H1 (cell line): ENCODE data around the gene EFHD1. TPM values are rescaled to one million over a fixed set of nuclear protein-coding genes. Genes with fewer than 3 reads are reported as not detected.

Experiments used
- CTCF ChIA-PET: fragments of 300-600 bp; sonication (Branson Sonifier 250); formaldehyde crosslinking; loops from one replicate; lab custom pipeline; 2021; ENCODE audit not compliant: partially characterized antibody; lab: Charles Lee
- POLR2A ChIA-PET: fragments of 300-600 bp; sonication (Branson Sonifier 250); formaldehyde crosslinking; loops from one replicate; lab custom pipeline; 2021; ENCODE audit warnings: inconsistent platforms; ENCODE audit not compliant: partially characterized antibody; lab: Charles Lee
- DNase-seq, 2 experiments: peaks; one replicate each; pipeline versions ENCODE4 v3.0.0 to v3.0.0-alpha.2; 2010 to 2022; ENCODE audit warnings: low spot score in 2 of 2, low read depth in 1 of 2, mixed read lengths in 1 of 2
- FAIRE-seq: peaks from 2 replicates; lab custom pipeline; 2011; peaks lifted over from hg19 to GRCh38; lab: Jason Lieb, UNC
- H2AFZ ChIP-seq: 2 replicates; pipeline ENCODE4 v1.8.1; 2012; ENCODE audit warnings: low read length, inconsistent platforms
- H2AK5ac ChIP-seq: 2 replicates; pipeline ENCODE4 v1.6.1; 2013; ENCODE audit warnings: low read depth, low read length
- H2BK120ac ChIP-seq: replicated peaks from 2 replicates; pipeline ENCODE3; 2013; ENCODE audit warnings: low read depth, low read length, inconsistent platforms
- H2BK12ac ChIP-seq: 2 replicates; pipeline ENCODE4 v1.6.1; 2013; ENCODE audit warnings: low read depth, low read length
- H2BK15ac ChIP-seq: 2 replicates; pipeline ENCODE4 v1.6.1; 2013; ENCODE audit warnings: low read length
- H2BK20ac ChIP-seq: 2 replicates; pipeline ENCODE4 v1.6.1; 2013; ENCODE audit warnings: low read length
- H2BK5ac ChIP-seq: 2 replicates; pipeline ENCODE4 v1.6.1; 2013; ENCODE audit warnings: low read depth, low read length
- H3K14ac ChIP-seq: 2 replicates; pipeline ENCODE4 v1.6.1; 2013; ENCODE audit warnings: inconsistent platforms; ENCODE audit not compliant: insufficient read length
- H3K18ac ChIP-seq: 2 replicates; pipeline ENCODE4 v1.6.1; 2013; ENCODE audit warnings: low read length; ENCODE audit errors: extremely low read depth
- H3K23ac ChIP-seq: 2 replicates; pipeline ENCODE4 v1.6.1; 2013; ENCODE audit warnings: inconsistent platforms; ENCODE audit not compliant: insufficient read length
- H3K23me2 ChIP-seq: 2 replicates; pipeline ENCODE4 v1.6.1; 2013; ENCODE audit warnings: low read depth, low read length
- H3K27ac ChIP-seq: 2 replicates; pipeline ENCODE4 v1.6.1; 2011; ENCODE audit warnings: low read depth, low read length, inconsistent platforms
- H3K27me3 ChIP-seq, 4 experiments: replicated peaks in 1 of 4; 1 replicate in 1 of 4; 2 replicates in 3 of 4; pipeline versions ENCODE4 v1.6.1 to v1.8.1; 2011 to 2013; ENCODE audit warnings: low read length in 3 of 4, mild to moderate bottlenecking in 3 of 4, inconsistent platforms in 2 of 4, mixed read lengths in 2 of 4, moderate library complexity in 1 of 4; ENCODE audit not compliant: control insufficient read depth in 3 of 4, insufficient read depth in 3 of 4; ENCODE audit errors: extremely low read depth in 1 of 4
- H3K36me3 ChIP-seq, 4 experiments: 2 replicates each; pipeline versions ENCODE4 v1.6.1 to v1.8.1; 2011 to 2013; ENCODE audit warnings: mild to moderate bottlenecking in 4 of 4, low read length in 3 of 4, moderate library complexity in 2 of 4, control low read depth in 1 of 4, inconsistent platforms in 1 of 4; ENCODE audit not compliant: insufficient read depth in 4 of 4, control insufficient read depth in 2 of 4
- H3K4ac ChIP-seq: replicated peaks from 2 replicates; pipeline ENCODE3; 2013; ENCODE audit warnings: low read length, low read depth, mixed read lengths, inconsistent platforms; ENCODE audit not compliant: insufficient read length
- H3K4me1 ChIP-seq, 4 experiments: replicated peaks in 1 of 4; 1 replicate in 1 of 4; 2 replicates in 3 of 4; pipeline versions ENCODE4 v1.6.1 to v1.8.1; 2011 to 2013; ENCODE audit warnings: low read length in 3 of 4, inconsistent platforms in 2 of 4, mixed read lengths in 1 of 4; ENCODE audit not compliant: insufficient read depth in 4 of 4, control insufficient read depth in 3 of 4
- H3K4me2 ChIP-seq, 2 experiments: 2 replicates each; pipeline versions ENCODE4 v1.6.1 to v1.8.1; 2011 to 2013; ENCODE audit warnings: low read depth in 2 of 2, low read length in 2 of 2, control low read depth in 1 of 2, inconsistent platforms in 1 of 2, mild to moderate bottlenecking in 1 of 2; ENCODE audit not compliant: insufficient read depth in 1 of 2
- H3K4me3 ChIP-seq, 4 experiments: fragments of 200-600, 300-600 bp in 1 of 4; sonication (generic), shearing (Covaris generic), sonication (Bioruptor Twin) in 1 of 4; 2 replicates each; pipeline versions ENCODE4 v1.5.1 to v1.8.1; 2011 to 2016; ENCODE audit warnings: low read length in 4 of 4, low read depth in 3 of 4, control low read depth in 2 of 4, inconsistent platforms in 2 of 4, mild to moderate bottlenecking in 2 of 4, mixed read lengths in 1 of 4, moderate library complexity in 1 of 4; ENCODE audit not compliant: insufficient read depth in 2 of 4; ENCODE audit errors: extremely low read depth in 1 of 4
- H3K56ac ChIP-seq: replicated peaks from 2 replicates; pipeline ENCODE3; 2013; ENCODE audit warnings: low read depth, mild to moderate bottlenecking, mixed read lengths, low read length, inconsistent platforms; ENCODE audit not compliant: insufficient read length
- H3K79me1 ChIP-seq: 2 replicates; pipeline ENCODE4 v1.6.1; 2013; ENCODE audit warnings: low read depth, low read length, control low read depth
- H3K79me2 ChIP-seq, 2 experiments: 2 replicates each; pipeline versions ENCODE4 v1.6.1 to v1.8.1; 2012 to 2013; ENCODE audit warnings: low read length in 2 of 2, mild to moderate bottlenecking in 2 of 2, inconsistent platforms in 1 of 2; ENCODE audit not compliant: insufficient read depth in 2 of 2, control insufficient read depth in 1 of 2
- H3K9ac ChIP-seq, 4 experiments: replicated peaks in 1 of 4; 1 replicate in 1 of 4; 2 replicates in 3 of 4; pipeline versions ENCODE4 v1.6.1 to v1.8.1; 2011 to 2013; ENCODE audit warnings: low read depth in 3 of 4, low read length in 3 of 4, control low read depth in 2 of 4, mild to moderate bottlenecking in 2 of 4, moderate library complexity in 2 of 4, inconsistent platforms in 1 of 4; ENCODE audit errors: extremely low read depth in 1 of 4
- H3K9me3 ChIP-seq, 2 experiments: 2 replicates each; pipeline versions ENCODE4 v1.6.1 to v1.8.1; 2012 to 2013; ENCODE audit warnings: mild to moderate bottlenecking in 2 of 2, moderate library complexity in 2 of 2, control low read depth in 1 of 2, inconsistent platforms in 1 of 2, low read depth in 1 of 2, low read length in 1 of 2, mixed read lengths in 1 of 2; ENCODE audit not compliant: insufficient read depth in 2 of 2
- H4K20me1 ChIP-seq, 2 experiments: replicated peaks in 1 of 2; 2 replicates each; pipeline versions ENCODE3 to v1.8.1; 2011 to 2013; ENCODE audit warnings: inconsistent platforms in 2 of 2, low read length in 2 of 2, mild to moderate bottlenecking in 1 of 2; ENCODE audit not compliant: insufficient read depth in 2 of 2, control insufficient read depth in 1 of 2
- H4K5ac ChIP-seq: 2 replicates; pipeline ENCODE4 v1.6.1; 2013; ENCODE audit warnings: low read length, low read depth, mixed read lengths, inconsistent platforms; ENCODE audit not compliant: insufficient read length
- H4K8ac ChIP-seq: 2 replicates; pipeline ENCODE4 v1.8.0; 2013; ENCODE audit warnings: mild to moderate bottlenecking, moderate library complexity, low read length, inconsistent platforms; ENCODE audit not compliant: insufficient read depth; ENCODE audit errors: extremely low read depth
- H4K91ac ChIP-seq: replicated peaks from 2 replicates; pipeline ENCODE3; 2013; ENCODE audit warnings: low read length, mixed read lengths, inconsistent platforms; ENCODE audit not compliant: insufficient read length
- CBX8 ChIP-seq: fragments of 300-800, 300-1000 bp; sonication (generic); IDR thresholded peaks from 2 replicates; pipeline ENCODE4 v1.7.1; 2016; ENCODE audit warnings: low read depth, low read length, borderline replicate concordance
- CHD2 ChIP-seq: IDR thresholded peaks from 2 replicates; pipeline ENCODE4 v1.6.1; 2012; ENCODE audit warnings: low read length, improper control_type of control experiment
- E2F6 ChIP-seq: IDR thresholded peaks from 2 replicates; pipeline ENCODE4 v1.6.1; 2012; ENCODE audit warnings: inconsistent platforms
- GTF2F1 ChIP-seq: IDR thresholded peaks from 2 replicates; pipeline ENCODE4 v1.6.1; 2012; ENCODE audit warnings: low read depth, low read length, improper control_type of control experiment, borderline replicate concordance
- KDM1A ChIP-seq: fragments of 200-600, 300-600 bp; sonication (generic); IDR thresholded peaks from 2 replicates; pipeline ENCODE4 v1.7.1; 2016; ENCODE audit warnings: mild to moderate bottlenecking, low read length, borderline replicate concordance
- KDM4A ChIP-seq: IDR thresholded peaks from one replicate; pipeline ENCODE4 v1.7.1; 2012; ENCODE audit warnings: low read depth, mild to moderate bottlenecking, moderate library complexity, low read length, inconsistent platforms; ENCODE audit not compliant: severe bottlenecking
- NANOG ChIP-seq: IDR thresholded peaks from 2 replicates; pipeline ENCODE4 v1.6.1; 2011; ENCODE audit warnings: low read length, low read depth, mild to moderate bottlenecking, inconsistent platforms; ENCODE audit not compliant: insufficient read depth, poor library complexity, severe bottlenecking
- NRF1 ChIP-seq: IDR thresholded peaks from 2 replicates; pipeline ENCODE4 v1.6.1; 2011; ENCODE audit warnings: mild to moderate bottlenecking, low read depth, low read length, improper control_type of control experiment
- POU5F1 ChIP-seq: IDR thresholded peaks from 2 replicates; pipeline ENCODE4 v1.6.1; 2011; ENCODE audit warnings: low read depth, mild to moderate bottlenecking, low read length, moderate library complexity
- SIX5 ChIP-seq: IDR thresholded peaks from 2 replicates; pipeline ENCODE4 v1.6.1; 2011; ENCODE audit warnings: mild to moderate bottlenecking, low read depth, low read length
- SRF ChIP-seq: IDR thresholded peaks from 2 replicates; pipeline ENCODE4 v1.6.1; 2011; ENCODE audit warnings: mild to moderate bottlenecking, low read depth, low read length, moderate library complexity
- TAF1 ChIP-seq: IDR thresholded peaks from 2 replicates; pipeline ENCODE4 v1.6.1; 2011; ENCODE audit warnings: mild to moderate bottlenecking, low read depth, low read length
- TCF12 ChIP-seq: IDR thresholded peaks from 2 replicates; pipeline ENCODE4 v1.6.1; 2011; ENCODE audit warnings: low read depth, mild to moderate bottlenecking, low read length
- WGBS, 2 experiments: shearing (Covaris generic) in 1 of 2; methylation state at CpG; one replicate each; pipeline versions ENCODE4 v1.1.6 to v1.1.7; 2013 to 2015; ENCODE audit warnings: low lambda C conversion rate in 2 of 2, mixed read lengths in 2 of 2, inconsistent platforms in 1 of 2, low coverage in 1 of 2, missing lambda C conversion rate in 1 of 2; ENCODE audit not compliant: insufficient replicate concordance in 2 of 2, insufficient coverage in 1 of 2, insufficient read length in 1 of 2; ENCODE audit errors: extremely low coverage in 1 of 2, missing lambda C conversion rate in 1 of 2; 5-methylcytosine and 5-hydroxymethylcytosine counted together
- polyA plus RNA-seq, 7 experiments: library from polyadenylated mRNA; depleted of rRNA in 3 of 7; stranded (reverse) in 5 of 7; unstranded in 2 of 7; fragments of >200 nt in 5 of 7; fragments of 200-250 nt in 2 of 7; gene quantifications; 1 replicate in 5 of 7; 2 replicates in 1 of 7; 4 replicates in 1 of 7; pipeline versions ENCODE4 v1.2.1 to v1.2.3, GENCODE V29; 2011 to 2013; ENCODE audit warnings: missing spikeins in 2 of 7, mixed read lengths in 2 of 7
- total RNA-seq: library from RNA; stranded (reverse); fragmentation: NEBNext Ultra II Directional; extraction: Animal tissue kit (Norgen Biotek cat#: 25700); gene quantifications from 2 replicates; pipeline ENCODE4 v1.2.1, GENCODE V29; 2021

EFHD1 gene
- total and polyA plus RNA-seq, 2 of the 8 experiments (the other 6 are each of a cell fraction or from before 2014, with no cell fraction given), result 3.4 to 4.5 TPM

GRCh38 chr2:232621186-232621585, 12.2 kb upstream of the EFHD1 start:
- FAIRE-seq (no peak), DNase-seq (no peak)
- H3K27me3 ChIP-seq, result no peaks in the 10 kb centered on the region
- no peak overlapping the region for H3K14ac ChIP-seq
- peaks cover 0 to 2% (median 0%) of the 10 kb centered on the region in 4 experiments; a peak in 2 of 7 replicates for H3K4me1 ChIP-seq
- no peak overlapping the region for H3K18ac ChIP-seq
- no peak overlapping the region for H3K4me2 ChIP-seq
- H2BK120ac ChIP-seq, result no peak overlapping the region
- TF ChIP-seq CHD2 (no peak), TCF12 (no peak), SRF (no peak), GTF2F1 (no peak), NANOG (no peak), KDM1A (no peak), SIX5 (no peak), CBX8 (no peak), KDM4A (no peak), E2F6 (no peak), TAF1 (no peak), NRF1 (no peak), POU5F1 (no peak)
- no peaks in the 10 kb centered on the region for H3K36me3 ChIP-seq
- WGBS, 2 experiments, result 89% methylated on average over 9 of the region's 9 CpGs; no CpG with 5 or more reads in 1 of the 2 experiments
- no peak overlapping the region for H4K91ac ChIP-seq
- no peak overlapping the region for H3K56ac ChIP-seq
- no peak overlapping the region for H2BK5ac ChIP-seq
- no peak overlapping the region for H2BK15ac ChIP-seq
- no peak overlapping the region for H2AFZ ChIP-seq
- H4K20me1 ChIP-seq, result no peaks in the 10 kb centered on the region
- no peak overlapping the region for H3K4me3 ChIP-seq
- H3K9me3 ChIP-seq, result no peaks in the 10 kb centered on the region
- no peak overlapping the region for H3K9ac ChIP-seq
- H3K23ac ChIP-seq, result no peak overlapping the region
- no peak overlapping the region for H2BK12ac ChIP-seq
- H3K27ac ChIP-seq, result no peak overlapping the region
- ChIA-PET CTCF (no interaction called here), POLR2A (interaction anchor here (0.6 to 1.4 kb wide), 2 partner anchors 15 to 20 kb away, joined by 3 to 4 read pairs; no protein-coding TSS in a partner anchor)
- H3K79me1 ChIP-seq, result no peaks in the 10 kb centered on the region
- H2AK5ac ChIP-seq, result no peak overlapping the region
- no peak overlapping the region for H2BK20ac ChIP-seq
- H4K5ac ChIP-seq, result no peak overlapping the region
- H3K4ac ChIP-seq, result no peak overlapping the region
- H3K79me2 ChIP-seq, result no peaks in the 10 kb centered on the region
- H4K8ac ChIP-seq, result no peak overlapping the region
- no peaks in the 10 kb centered on the region for H3K23me2 ChIP-seq
